ENCODE results near the gene FRMD4A.
"Not testable (repeated sequence)": the region's sequence is repeated elsewhere in the genome, so short reads cannot be mapped to it uniquely, and the experiment has no call there.

The FRMD4A gene

GRCh38 chr10:13902868-13903587, 427.7 kb downstream of the FRMD4A start:
- DNase-seq = no peak

GRCh38 chr10:13899941-13900340, 430.8 kb downstream of the FRMD4A start:
- DNase-seq = peak in 1 of 3 experiments; percentile 16

- not testable (repeated sequence) for DNase-seq
Measured at GRCh38 chr10:13896146-13896545, 434.6 kb downstream of the FRMD4A start.

- DNase-seq = no peak
Measured at GRCh38 chr10:13894412-13895093, 436.2 kb downstream of the FRMD4A start.

GRCh38 chr10:13893926-13894325, 436.8 kb downstream of the FRMD4A start:
- DNase-seq = no peak

- DNase-seq = no peak
Measured at GRCh38 chr10:13892871-13893270, 437.9 kb downstream of the FRMD4A start.

GRCh38 chr10:13892001-13892491, 438.7 kb downstream of the FRMD4A start:
- DNase-seq = peak in 1 of 3 experiments; percentile 14

GRCh38 chr10:13891128-13892000, 439.4 kb downstream of the FRMD4A start:
- peak in 2 of 3 experiments; percentile 42 to 63 for DNase-seq

- peak in 1 of 3 experiments; percentile 29 for DNase-seq
Measured at GRCh38 chr10:13890233-13891127, 440.2 kb downstream of the FRMD4A start.

- no peak for DNase-seq
Measured at GRCh38 chr10:13887761-13888160, 443.0 kb downstream of the FRMD4A start.

- no peak for DNase-seq
Measured at GRCh38 chr10:13885238-13885990, 445.3 kb downstream of the FRMD4A start.

- no peak for DNase-seq
Measured at GRCh38 chr10:13883636-13884444, 446.9 kb downstream of the FRMD4A start.

GRCh38 chr10:13882119-13882711, 448.5 kb downstream of the FRMD4A start:
- DNase-seq = no peak

- no peak for DNase-seq
Measured at GRCh38 chr10:13880760-13881159, 450.0 kb downstream of the FRMD4A start.

- no peak for DNase-seq
Measured at GRCh38 chr10:13877154-13877909, 453.4 kb downstream of the FRMD4A start.

- no peak for DNase-seq
Measured at GRCh38 chr10:13873196-13873595, 457.5 kb downstream of the FRMD4A start.

GRCh38 chr10:13872411-13872810, 458.3 kb downstream of the FRMD4A start:
- no peak for DNase-seq

GRCh38 chr10:13871776-13872175, 458.9 kb downstream of the FRMD4A start:
- DNase-seq = no peak

- peak in 2 of 3 experiments; percentile 6 to 20 for DNase-seq
Measured at GRCh38 chr10:13871011-13871410, 459.7 kb downstream of the FRMD4A start.

Data from NCI-H1417 (cell line).